GM21786 (cell line): ENCODE data around the gene SPATA46.
"Not testable (repeated sequence)": the region's sequence is repeated elsewhere in the genome, so short reads cannot be mapped to it uniquely, and the experiment has no call there.

Source experiments
- ATAC-seq: cut with Tn5 transposase; IDR thresholded peaks from one replicate; pipeline ENCODE4 v1.9.1; 2021; ENCODE audit not compliant: unreplicated experiment

The SPATA46 gene

GRCh38 chr1:162359523-162360236 is 17.0 kb downstream of the SPATA46 start:
- no peak for ATAC-seq

- ATAC-seq, result no peak
Observed at GRCh38 chr1:162358928-162359327, 17.7 kb downstream of the SPATA46 start.

DNA sequence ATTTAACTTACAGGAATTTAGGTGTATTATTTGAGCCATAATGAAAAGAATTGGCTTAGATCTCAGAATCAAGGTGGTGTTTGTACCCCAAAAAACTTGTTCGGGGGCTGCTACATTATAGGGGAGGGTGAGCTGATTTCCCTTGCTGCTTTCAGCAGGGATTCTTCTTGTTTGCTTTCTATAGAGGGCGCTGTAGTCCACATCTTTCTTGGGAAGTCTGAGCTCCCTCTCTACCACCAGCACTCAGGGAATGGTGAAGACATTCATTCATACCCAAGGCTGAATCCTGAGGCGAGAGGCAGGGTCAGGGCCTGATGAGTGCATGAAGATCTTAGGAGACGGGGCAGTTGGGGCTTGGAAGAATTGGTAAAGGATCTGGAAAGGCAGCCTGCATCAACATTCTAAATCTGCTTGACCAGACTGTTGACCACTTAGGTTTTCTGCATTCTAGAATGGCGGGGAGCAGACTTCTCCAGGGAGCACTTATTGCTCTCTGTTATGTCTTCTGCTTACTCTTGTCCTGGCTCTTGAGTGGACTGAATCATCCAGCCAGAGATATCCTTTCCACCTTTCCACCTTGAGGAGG is 18.9 kb downstream of the SPATA46 start:
- ATAC-seq, result no peak

- no peak for ATAC-seq
Observed at GRCh38 chr1:162353702-162354101, 23.0 kb downstream of the SPATA46 start.

DNA sequence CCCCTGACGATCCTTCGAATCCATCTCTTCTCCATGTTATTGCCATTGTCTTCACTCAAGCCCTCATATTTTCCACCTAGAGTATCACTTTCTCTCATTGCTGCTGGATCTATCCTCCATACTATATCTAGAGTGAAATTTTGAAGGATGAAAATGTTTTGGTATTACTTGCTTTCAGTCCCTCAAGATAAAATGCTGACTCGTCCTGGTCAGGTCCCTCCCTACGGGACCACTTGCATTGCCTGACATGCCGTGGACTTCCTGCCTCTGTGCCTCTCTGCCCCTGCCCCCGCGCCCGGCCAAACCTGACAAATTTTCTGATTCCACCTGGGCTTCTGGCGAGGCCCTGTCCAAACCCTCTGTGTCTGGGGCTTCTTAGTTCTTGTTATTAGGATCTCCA is 23.6 kb downstream of the SPATA46 start:
- ATAC-seq, result no peak

DNA sequence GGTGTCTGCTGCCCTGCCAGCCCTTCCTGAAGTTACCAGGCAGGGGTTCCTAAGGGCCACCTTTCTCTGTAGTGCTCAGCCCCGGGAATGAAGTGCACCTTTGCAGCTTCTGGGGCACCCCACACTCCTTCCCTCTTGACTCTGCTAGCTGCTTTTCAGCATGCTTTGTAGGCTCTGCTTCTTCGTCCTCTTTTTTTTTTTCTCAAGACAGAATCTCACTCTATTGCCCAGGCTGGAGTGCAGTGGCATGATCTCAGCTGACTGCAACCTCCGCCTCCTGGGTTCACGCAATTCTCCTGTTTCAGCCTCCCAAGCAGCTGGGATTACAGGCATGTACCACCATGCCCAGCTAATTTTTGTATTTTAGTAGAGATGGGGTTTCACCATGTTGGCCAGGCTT is 24.8 kb downstream of the SPATA46 start:
- not testable (repeated sequence) for ATAC-seq

DNA sequence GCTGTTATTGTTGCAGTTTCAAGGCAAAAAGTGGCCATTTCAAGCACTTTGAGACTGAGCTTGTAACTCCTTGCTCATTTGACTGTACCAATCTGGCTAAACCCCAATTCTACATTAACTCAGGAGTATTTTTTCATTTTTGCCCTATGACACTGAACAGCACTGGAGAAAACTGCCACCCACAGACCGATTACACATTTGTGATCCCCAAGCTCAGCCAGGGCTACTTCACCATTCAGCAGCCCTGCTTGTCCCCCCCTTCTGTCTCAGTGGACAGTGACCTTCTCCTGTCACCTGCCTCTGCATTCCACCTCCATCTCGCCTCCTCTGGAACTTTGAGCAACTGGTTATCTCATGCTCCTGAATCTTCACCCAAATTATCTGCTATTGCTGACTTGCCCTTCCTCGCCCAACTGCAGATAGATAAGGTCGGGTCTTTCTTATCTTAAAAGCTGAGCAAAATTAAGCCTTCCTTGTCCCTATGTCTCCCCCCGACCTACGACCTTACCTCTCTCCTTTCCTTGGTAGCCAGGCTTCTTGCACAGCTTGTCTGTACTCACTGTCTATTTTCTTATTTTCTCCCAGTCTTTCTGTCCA is 25.3 kb downstream of the SPATA46 start:
- no peak for ATAC-seq

DNA sequence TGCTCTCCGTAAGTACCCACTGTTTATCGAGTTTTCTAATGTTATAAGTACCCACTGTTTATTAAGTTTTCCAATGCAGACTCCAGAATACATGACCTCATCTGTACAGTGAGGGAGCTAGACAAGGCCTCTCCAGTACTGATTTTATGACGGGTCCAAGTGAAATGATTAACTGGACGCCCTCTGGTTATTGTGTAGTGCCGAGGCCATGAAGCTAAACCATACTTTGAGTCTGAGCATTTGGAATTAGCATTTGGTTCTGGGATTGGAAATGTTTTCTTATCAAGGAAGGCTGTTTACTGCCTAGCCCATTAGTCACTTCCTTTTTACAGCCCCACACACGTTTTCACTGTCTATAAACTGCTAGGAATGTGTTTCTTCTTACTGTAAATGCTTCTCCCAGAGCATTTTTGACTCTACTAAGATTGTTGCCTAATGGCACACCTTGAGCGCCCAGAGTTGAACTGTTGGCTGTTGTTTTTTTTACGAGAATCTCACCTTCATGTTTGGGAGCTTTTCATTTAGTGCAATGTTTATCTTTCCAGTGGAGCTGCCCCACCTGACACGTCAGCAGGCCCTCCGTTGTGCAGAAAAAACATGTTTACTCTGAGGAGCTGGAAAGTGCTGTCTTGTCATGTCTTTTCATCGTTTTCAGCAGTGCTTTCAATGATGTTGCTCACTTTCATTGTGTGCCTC is 26.9 kb downstream of the SPATA46 start:
- ATAC-seq, result no peak

DNA sequence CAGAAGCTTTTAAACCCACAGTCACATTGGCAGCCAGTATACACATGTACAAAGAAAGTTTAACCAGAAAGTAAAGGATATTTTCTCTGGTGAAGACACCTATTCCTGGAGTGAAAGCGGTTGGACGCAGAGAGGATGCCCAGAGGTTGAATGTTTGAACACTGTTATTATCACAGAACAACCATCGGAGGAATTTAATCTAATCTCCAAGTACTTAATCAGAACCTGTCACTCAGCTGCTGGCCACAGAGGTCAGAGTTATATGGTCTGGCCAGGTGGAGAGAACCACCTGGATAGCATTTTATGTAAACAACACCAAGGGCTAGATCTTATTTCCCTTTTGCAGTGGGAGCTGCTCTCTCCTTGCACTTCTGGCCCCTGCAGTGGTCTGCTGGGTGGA is 29.4 kb downstream of the SPATA46 start:
- no peak for ATAC-seq

DNA sequence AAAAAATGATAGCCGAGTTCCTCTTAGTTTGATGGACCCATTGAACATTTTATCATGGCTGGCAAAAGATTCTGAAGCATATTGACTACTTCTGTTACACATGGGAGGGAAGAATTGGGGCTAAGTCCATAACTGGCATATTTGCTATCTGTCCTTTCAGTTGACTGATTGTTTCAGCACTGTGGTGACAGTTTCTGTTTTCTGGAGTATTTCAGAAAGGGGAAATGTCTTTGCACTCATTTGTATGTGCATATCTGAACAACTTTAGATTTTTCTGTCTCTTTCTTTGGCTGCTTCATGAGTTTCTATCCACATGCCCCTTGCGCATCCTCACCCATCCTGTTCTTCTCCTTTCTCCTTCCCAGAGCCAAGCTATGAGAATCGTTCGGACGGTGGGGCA is 33.2 kb downstream of the SPATA46 start:
- no peak for ATAC-seq

DNA sequence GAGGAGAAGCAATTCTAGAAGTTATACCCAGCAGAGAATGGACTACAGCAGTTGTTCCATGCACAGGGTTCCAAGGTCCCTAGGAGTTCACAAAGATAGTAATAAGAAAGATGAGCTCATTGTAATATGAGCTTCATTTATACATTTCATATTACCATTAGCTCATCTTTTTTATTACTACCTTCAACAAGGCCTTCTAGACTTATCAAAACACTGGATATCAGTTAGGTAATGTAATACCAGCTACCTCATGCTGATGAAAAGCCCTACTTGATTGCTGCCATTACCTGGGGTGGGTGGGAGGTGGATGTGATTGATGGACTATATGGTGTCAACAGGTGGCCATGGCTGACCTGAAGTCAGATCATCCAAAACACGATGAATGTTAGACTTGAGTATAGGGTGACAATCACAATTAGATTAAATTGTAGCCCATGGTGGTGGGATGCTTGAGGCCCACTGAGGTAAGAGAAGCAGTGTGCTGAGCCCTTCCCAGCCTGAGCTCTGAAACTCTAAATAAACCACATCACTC is 34.1 kb downstream of the SPATA46 start:
- no peak for ATAC-seq

DNA sequence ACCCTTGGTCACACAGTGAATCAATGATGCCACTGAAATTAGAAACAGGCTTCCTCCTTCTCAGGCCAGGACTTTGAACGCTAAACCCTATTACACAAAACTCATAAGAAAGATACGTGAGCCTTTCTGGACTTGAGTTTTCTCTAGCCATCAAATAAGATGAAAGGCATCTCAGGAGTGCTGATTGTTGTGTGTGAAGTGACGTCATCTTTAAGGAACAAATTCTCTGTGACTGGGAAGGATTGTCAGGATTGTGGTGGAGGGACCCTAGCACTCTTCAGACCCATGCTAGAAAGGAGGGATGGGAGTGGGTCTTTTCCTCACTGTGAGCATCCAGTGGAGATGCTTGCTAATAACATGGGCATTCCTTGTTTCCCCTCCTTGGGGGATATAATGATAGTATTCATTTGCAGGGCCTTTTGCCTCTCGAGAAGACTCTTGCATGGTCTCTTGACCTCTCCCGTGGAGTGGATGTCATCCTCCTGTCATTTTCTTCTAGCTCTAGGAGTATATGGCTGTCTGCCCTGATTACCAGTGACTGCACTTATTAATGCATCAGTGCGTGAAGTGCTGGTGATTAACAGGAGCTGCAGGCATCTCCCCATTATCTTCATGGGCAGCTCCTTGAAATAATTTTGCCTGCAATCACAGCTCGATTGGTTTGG is 39.9 kb downstream of the SPATA46 start:
- ATAC-seq, result no peak

GRCh38 chr1:162335126-162335525 is 41.5 kb downstream of the SPATA46 start:
- ATAC-seq, result no peak

DNA sequence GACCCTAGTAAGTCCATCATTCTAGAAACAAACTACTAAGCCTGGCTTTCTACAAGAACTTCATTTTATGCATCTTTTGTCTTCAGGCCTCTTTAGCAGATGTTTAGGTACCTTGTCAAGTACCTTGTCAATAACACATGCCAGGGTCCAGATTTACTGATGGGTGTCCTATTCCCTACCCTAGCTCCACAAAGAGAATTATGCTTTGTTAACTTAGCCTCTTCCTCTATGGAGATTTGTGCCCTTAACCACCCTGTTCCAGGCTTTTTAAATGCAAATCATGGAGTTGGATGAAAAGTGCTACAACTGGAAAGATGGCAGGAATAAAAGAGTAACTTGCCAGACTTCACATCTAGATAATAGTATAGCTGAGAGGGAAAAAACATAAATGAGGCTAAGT is 42.7 kb downstream of the SPATA46 start:
- ATAC-seq, result no peak

DNA sequence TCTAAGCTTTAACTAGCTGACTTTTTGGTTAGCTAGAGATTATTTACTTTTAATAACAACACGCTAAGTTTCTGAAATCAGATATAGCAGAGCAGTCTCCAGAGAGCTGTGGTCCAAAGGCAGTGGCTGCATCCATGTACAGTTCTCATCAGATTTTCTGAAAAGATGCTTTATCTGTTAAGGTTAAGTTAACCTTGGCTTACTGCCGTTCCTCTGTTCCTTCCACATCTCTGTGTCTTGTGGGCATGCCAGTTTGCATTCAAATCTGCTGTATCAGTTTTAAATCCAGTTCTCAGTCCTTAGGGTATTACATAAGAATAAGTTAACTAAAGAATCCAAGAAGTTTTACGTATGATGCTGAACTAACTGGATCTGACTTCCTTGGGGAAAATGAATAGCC is 46.8 kb downstream of the SPATA46 start:
- ATAC-seq, result no peak

DNA sequence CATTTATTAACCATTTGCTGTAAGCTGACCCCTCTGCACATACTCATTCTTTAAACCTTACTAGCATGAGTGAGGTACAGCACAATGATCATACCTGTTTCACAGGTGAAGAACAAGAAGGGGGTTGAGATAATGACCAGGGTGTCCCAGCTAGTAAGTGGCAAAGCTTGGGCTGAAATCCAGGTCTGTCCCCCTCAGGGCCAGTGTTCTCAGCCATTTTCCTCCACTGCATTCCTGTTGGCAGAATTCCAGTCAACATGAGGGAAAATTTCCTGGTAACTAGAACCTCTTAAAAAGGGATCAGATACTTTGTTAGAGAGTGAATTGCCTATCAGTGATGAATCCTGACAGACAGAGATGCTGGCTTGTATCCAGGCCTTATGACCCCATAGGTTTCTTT is 48.1 kb downstream of the SPATA46 start:
- ATAC-seq, result no peak

GRCh38 chr1:162327788-162328165 is 48.9 kb downstream of the SPATA46 start:
- no peak for ATAC-seq

GRCh38 chr1:162327144-162327787 is 49.4 kb downstream of the SPATA46 start:
- ATAC-seq, result no peak

- ATAC-seq, result no peak
Observed at GRCh38 chr1:162326559-162326958, 50.1 kb downstream of the SPATA46 start.

GRCh38 chr1:162324396-162324795 is 52.3 kb downstream of the SPATA46 start:
- no peak for ATAC-seq
